ENCODE data around the gene ASIC3.
A peak's percentile ranks its signal among the peaks of the same experiment; 100 is the strongest.
"Not testable (repeated sequence)": the region's sequence is repeated elsewhere in the genome, so short reads cannot be mapped to it uniquely, and the experiment has no call there.

The ASIC3 gene

DNA sequence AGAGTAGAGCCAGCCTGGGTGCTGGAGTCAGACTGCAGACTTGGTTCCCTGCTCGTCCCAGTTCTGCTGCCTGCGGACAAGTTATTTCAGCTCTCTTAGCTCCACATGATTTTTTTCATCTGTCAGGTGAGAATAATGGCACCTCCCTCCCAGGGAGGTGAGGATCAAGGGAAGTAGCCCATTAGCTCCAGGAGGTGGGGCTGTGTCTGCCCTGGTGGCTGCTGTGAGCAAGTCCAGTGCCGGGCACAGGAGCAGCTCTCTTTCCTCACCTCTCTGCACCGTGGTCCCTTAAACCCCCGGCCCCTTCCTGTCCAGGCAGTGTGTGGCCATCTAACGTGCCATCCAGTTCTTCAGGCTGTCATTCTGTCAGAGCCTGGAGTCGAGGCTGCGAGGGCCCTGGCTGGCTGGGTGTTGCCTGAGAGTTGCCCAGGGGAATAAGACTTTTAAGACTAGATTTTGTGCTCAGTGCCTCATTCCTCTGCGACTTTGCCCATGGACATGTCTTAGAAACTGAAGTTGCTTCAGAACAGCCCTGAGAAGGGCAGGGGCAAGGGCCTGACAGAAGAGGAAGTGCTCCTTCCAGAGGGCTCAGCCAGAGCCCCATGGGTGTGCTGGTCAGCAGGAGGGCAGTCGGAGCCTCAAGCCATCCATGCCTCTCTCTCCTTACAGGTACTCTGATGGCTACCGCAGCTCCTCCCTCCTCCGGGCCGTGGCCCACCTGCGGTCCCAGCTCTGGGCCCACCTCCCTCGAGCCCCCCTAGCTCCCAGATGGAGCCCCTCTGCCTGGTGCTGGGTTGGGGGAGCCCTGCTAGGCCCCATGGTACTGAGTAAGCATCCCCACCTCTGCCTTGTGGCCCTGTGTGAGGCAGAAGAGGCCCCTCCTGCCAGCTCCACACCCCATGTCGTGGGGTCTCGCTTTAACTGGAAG lies 15.1 kb upstream of the ASIC3 start:
- no peak for DNase-seq (ENCODE audit: low read depth in 2 of 2)

DNA sequence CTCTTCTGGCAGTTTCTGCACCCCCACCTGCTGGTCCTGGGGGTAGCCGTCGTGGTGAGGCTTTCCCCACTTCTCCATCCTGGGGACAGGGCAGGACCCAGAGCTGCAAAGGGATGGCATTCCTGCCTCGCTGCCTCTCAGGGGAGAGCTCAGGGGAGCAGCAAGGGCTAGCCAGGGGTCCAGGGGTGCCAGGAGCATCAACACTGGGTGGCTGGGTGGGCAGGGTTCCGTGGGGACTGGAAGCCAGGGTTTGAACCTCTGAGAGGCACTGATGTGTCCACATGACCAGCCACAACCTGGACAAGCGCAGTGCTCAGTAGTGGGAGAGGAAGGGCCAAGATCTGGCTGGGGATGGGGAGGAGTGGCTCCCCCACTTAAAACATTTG lies 14.5 kb upstream of the ASIC3 start:
- DNase-seq (ENCODE audit: low read depth in 2 of 2), result no peak

- DNase-seq (ENCODE audit: low read depth in 2 of 2), result no peak
Observed at GRCh38 chr7:151034312-151035025, 13.9 kb upstream of the ASIC3 start.

GRCh38 chr7:151035026-151035717 lies 13.2 kb upstream of the ASIC3 start:
- DNase-seq (ENCODE audit: low read depth in 2 of 2), result no peak

DNA sequence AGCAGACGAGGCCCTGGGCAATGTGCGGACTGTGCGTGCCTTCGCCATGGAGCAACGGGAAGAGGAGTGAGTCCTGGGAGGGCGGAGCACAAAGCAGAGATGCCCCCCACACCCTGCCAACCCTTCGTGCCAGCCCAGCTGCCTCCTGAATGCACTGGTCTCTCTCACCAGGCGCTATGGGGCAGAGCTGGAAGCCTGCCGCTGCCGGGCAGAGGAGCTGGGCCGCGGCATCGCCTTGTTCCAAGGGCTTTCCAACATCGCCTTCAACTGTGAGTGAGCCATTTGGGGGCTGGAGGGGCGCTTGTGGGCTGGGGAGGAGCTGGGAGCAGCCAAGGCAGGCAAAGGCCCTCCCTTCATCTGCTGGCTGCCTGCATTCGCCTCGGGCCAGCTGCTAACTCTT lies 12.4 kb upstream of the ASIC3 start:
- DNase-seq (ENCODE audit: low read depth in 2 of 2), result no peak

GRCh38 chr7:151038951-151039849 lies 9.1 kb upstream of the ASIC3 start:
- peak in 1 of 2 donors; percentile 35 for DNase-seq (ENCODE audit: low read depth in 2 of 2)

- DNase-seq (ENCODE audit: low read depth in 2 of 2), result no peak
Observed at GRCh38 chr7:151039850-151040548, 8.3 kb upstream of the ASIC3 start.

DNA sequence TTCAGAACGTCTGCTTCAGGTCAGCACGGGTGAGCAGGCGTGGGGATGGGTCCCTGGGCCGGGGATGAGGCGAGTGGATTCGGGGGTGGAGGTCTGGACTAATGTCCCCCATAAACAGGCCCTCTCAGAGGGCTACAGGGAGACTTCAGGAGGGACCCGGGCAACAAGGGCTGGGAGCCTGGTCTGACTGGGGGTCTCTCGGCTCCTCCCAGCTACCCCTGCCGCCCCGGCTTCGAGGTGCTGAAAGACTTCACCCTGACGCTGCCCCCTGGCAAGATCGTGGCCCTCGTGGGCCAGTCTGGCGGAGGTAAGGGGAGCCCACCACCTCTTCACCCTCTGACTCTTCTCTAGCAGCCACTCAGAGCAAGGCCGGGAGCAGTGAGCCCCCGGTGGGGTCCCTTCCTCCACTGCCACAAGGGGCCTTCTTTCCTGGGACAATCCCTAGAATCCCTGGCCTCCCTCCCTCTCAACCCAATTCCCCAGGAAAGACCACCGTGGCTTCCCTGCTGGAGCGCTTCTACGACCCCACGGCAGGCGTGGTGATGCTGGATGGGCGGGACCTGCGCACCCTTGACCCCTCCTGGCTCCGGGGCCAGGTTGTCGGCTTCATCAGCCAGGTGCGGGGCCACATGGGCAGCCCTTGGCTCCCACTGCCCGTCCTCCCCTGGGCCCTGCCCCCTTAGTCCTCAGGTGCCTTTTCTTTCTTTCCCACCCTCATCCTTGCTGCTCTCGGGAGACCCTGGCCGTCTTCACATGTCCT lies 7.5 kb upstream of the ASIC3 start:
- DNase-seq (ENCODE audit: low read depth in 2 of 2), result no peak

- not testable (repeated sequence) for DNase-seq (ENCODE audit: low read depth in 2 of 2)
Observed at GRCh38 chr7:151043449-151043848, 4.9 kb upstream of the ASIC3 start.

DNA sequence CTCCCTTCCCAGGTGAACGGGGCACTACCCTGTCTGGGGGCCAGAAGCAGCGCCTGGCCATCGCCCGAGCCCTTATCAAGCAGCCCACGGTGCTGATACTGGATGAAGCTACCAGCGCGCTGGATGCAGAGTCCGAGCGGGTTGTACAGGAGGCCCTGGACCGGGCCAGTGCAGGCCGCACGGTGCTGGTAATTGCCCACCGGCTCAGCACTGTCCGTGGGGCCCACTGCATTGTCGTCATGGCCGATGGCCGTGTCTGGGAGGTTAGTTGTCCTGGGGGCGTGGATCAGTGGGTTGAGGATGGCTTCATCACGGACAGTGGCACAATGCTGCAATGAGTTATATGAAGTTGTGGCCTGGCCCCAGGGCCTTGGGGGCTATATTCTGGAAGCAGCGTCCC lies 4.4 kb upstream of the ASIC3 start:
- no peak for DNase-seq (ENCODE audit: low read depth in 2 of 2)

GRCh38 chr7:151045262-151045661 lies 3.1 kb upstream of the ASIC3 start:
- no peak for DNase-seq (ENCODE audit: low read depth in 2 of 2)

- no peak for DNase-seq (ENCODE audit: low read depth in 2 of 2)
Observed at GRCh38 chr7:151045967-151046366, 2.4 kb upstream of the ASIC3 start.

- no peak for DNase-seq (ENCODE audit: low read depth in 2 of 2)
Observed at GRCh38 chr7:151046603-151047573, 1.4 kb upstream of the ASIC3 start.

GRCh38 chr7:151048911-151049463 lies 656 bp downstream of the ASIC3 start:
- DNase-seq (ENCODE audit: low read depth in 2 of 2), result no peak

- no peak for DNase-seq (ENCODE audit: low read depth in 2 of 2)
Observed at GRCh38 chr7:151051108-151051507, 2.8 kb downstream of the ASIC3 start.

- DNase-seq (ENCODE audit: low read depth in 2 of 2), result no peak
Observed at GRCh38 chr7:151053096-151053495, 4.8 kb downstream of the ASIC3 start.

GRCh38 chr7:151053751-151054150 lies 5.4 kb downstream of the ASIC3 start:
- DNase-seq (ENCODE audit: low read depth in 2 of 2), result no peak

GRCh38 chr7:151056283-151056665 lies 7.9 kb downstream of the ASIC3 start:
- no peak for DNase-seq (ENCODE audit: low read depth in 2 of 2)
